Body of pancreas (tissue), 4 donors: ENCODE measurements around the gene STXBP4. TPM values are rescaled to one million over a fixed set of nuclear protein-coding genes. Genes with fewer than 3 reads are reported as not detected.

Source experiments
- ATAC-seq: fragments of 150-250 bp; one replicate; pipeline ENCODE4 v1.9.1; 2016
- DNase-seq, 4 donors: peaks; one replicate each; pipeline ENCODE4 v3.0.0-alpha.2; 2019
- H3K27ac ChIP-seq, 4 donors: fragments of 200-600 bp; sonication (generic); 1 replicate in 3 of 4; 2 replicates in 1 of 4; pipeline versions ENCODE4 v1.5.1 to v1.6.1; 2016 to 2019; ENCODE audit warnings: mild to moderate bottlenecking in 1 of 4, mixed read lengths in 1 of 4, moderate library complexity in 1 of 4
- H3K27me3 ChIP-seq, 2 donors: fragments of 200-600 bp; sonication (generic); one replicate each; pipeline ENCODE4 v1.6.0; 2016; ENCODE audit warnings: mild to moderate bottlenecking in 1 of 2
- H3K36me3 ChIP-seq, 2 donors: fragments of 200-600 bp; sonication (generic); replicated peaks in 1 of 2; 2 replicates each; pipeline ENCODE4 v1.5.1; 2016; ENCODE audit warnings: low read depth in 2 of 2; ENCODE audit not compliant: insufficient read depth in 1 of 2
- H3K4me1 ChIP-seq: fragments of 200-600 bp; sonication (generic); one replicate; pipeline ENCODE4 v1.6.0; 2016
- H3K4me3 ChIP-seq, 2 donors: fragments of 200-600 bp; sonication (generic); 1 replicate in 1 of 2; 2 replicates in 1 of 2; pipeline ENCODE4 v1.5.1; 2016 to 2019
- H3K9me3 ChIP-seq, 3 donors: fragments of 200-600 bp; sonication (generic); 1 replicate in 2 of 3; 2 replicates in 1 of 3; pipeline ENCODE4 v1.5.1; 2016
- POLR2A ChIP-seq, 3 donors: fragments of 450-650 bp; IDR thresholded peaks; one replicate each; pipeline ENCODE4 v1.6.1; 2016; ENCODE audit warnings: antibody characterized with exemption in 3 of 3, mild to moderate bottlenecking in 2 of 3
- WGBS, 2 donors: methylation state at CpG; one replicate each; pipeline ENCODE4 v1.1.5; 2017; 5-methylcytosine and 5-hydroxymethylcytosine counted together
- intact Hi-C: fragments of 100-400 bp; cut with DNase I; formaldehyde crosslinking; loops from one replicate; pipeline ENCODE4 v1.15.1; 2023
- total RNA-seq, 2 donors: library from RNA; depleted of rRNA; stranded (reverse); fragments of >200 nt; gene quantifications; one replicate each; pipeline ENCODE4 v1.1.0, GENCODE V29; 2016
- TF ChIP-seq, protein P1 (sequence below), 7 experiments: fragments of 450-650 bp in 4 of 7; fragments of 200-600 bp in 3 of 7; sonication (generic) in 3 of 7; IDR thresholded peaks; one replicate each; pipeline ENCODE4 v1.5.1; 2016 to 2019; ENCODE audit warnings: antibody characterized with exemption in 7 of 7

STXBP4 gene
- total RNA-seq, 2 donors from 2014 or later = 3.6 to 9.3 TPM

DNA sequence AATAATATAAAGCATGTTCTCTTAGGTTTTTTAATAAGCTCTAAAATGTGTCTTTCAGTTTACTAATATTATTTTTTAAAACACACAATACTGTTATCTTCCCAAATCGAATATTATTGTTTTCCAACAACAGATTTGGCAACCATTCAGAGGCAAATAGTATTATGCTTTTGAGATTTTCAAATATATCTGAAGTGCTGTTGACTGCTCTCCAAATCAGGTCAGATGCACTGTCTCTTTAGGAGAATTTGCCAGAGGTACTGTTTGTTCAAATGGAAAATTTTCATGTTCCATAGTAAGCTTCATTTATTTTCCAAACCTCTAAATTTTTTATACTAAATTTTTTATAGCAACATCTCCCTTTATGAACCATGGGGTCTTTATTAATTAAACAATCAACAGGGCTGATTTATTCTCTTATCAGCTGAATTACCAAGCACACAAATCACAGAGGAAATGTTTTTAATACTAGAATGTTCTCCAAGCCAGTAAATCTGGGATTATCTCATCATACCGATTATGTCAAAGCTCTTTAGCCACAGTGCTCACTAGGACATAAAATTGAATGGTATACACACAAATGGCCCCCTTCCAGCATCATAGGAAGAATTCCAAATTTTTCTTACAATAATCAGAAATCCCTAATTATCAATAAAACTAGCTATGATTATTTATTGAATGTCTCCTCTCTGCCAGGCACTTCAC, 187.4 kb downstream of the STXBP4 start:
- no peaks in the 10 kb centered on the region for H3K27me3 ChIP-seq
- no peaks in the 10 kb centered on the region for H3K36me3 ChIP-seq
- H3K4me1 ChIP-seq = peaks cover 30% of the 10 kb centered on the region
- no peak overlapping the region for H3K27ac ChIP-seq
- ATAC-seq = no peak
- no peak overlapping the region for H3K4me3 ChIP-seq
- intact Hi-C loops = no loop called here
- 18 to 21% methylated on average over 2 of the region's 2 CpGs for WGBS, 2 donors
- DNase-seq = no peak
- H3K9me3 ChIP-seq = no peaks in the 10 kb centered on the region
- TF ChIP-seq, protein P1, sequence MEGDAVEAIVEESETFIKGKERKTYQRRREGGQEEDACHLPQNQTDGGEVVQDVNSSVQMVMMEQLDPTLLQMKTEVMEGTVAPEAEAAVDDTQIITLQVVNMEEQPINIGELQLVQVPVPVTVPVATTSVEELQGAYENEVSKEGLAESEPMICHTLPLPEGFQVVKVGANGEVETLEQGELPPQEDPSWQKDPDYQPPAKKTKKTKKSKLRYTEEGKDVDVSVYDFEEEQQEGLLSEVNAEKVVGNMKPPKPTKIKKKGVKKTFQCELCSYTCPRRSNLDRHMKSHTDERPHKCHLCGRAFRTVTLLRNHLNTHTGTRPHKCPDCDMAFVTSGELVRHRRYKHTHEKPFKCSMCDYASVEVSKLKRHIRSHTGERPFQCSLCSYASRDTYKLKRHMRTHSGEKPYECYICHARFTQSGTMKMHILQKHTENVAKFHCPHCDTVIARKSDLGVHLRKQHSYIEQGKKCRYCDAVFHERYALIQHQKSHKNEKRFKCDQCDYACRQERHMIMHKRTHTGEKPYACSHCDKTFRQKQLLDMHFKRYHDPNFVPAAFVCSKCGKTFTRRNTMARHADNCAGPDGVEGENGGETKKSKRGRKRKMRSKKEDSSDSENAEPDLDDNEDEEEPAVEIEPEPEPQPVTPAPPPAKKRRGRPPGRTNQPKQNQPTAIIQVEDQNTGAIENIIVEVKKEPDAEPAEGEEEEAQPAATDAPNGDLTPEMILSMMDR (IDR thresholded peaks at IDR 0.05) = no peak
- no peak for TF ChIP-seq POLR2A (IDR thresholded peaks at IDR 0.05)

DNA sequence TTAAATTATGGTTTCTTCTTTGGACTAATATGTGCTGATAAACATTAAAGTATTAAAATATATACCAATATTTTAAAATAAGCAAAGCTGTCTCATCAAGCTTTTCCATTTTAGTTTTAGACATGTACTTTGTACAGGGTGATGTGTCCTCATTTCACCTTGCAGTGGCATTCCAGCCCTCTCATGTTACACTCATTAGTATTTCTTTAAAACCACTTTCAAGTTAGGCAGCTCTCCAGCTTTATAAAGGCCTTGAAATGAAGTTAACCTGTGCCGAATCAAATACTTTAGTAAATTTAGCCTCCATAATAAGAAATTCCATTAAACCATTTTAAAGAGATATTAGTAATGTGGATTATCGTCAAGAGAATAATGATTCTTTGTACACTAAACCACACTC, 188.6 kb downstream of the STXBP4 start:
- peak in 2 of 4 donors; percentile 38 to 42 for DNase-seq
- Histone ChIP-seq H3K36me3 (no peaks in the 10 kb centered on the region), H3K27me3 (no peaks in the 10 kb centered on the region), H3K9me3 (no peaks in the 10 kb centered on the region), H3K4me1 (peaks cover 30% of the 10 kb centered on the region), H3K27ac (no peak overlapping the region), H3K4me3 (no peak overlapping the region)
- peak; percentile 63 for ATAC-seq
- WGBS, 2 donors = 23 to 24% methylated on average over 2 of the region's 2 CpGs
- intact Hi-C loops = no loop called here
- no peak for TF ChIP-seq POLR2A (IDR thresholded peaks at IDR 0.05)
- TF ChIP-seq, protein P1 (IDR thresholded peaks at IDR 0.05) = no peak

DNA sequence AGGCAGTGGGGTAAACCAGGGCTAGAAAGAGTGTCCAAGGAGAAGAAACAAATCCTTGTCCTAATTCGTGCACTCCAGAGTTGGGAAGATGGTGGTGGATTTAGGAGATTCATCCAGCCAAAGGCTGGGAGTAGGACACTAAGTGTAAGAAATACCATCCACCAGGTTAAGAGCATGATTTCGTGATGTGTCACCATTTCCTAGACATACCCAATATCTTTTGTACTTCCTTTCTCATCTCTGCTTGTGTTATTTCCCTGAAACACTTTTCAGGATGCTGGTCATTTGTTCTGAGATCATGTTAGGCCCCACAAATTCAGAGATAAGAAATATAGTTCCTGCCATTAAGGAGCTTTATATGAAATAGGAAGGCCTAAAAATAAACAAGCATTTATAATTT, 189.9 kb downstream of the STXBP4 start:
- peaks cover 30% of the 10 kb centered on the region for H3K4me1 ChIP-seq
- H3K27ac ChIP-seq = no peak overlapping the region
- intact Hi-C loops = no loop called here
- no peak for ATAC-seq
- WGBS, 2 donors = 75 to 97% methylated on average over 2 of the region's 2 CpGs
- no peaks in the 10 kb centered on the region for H3K9me3 ChIP-seq
- TF ChIP-seq, protein P1 (IDR thresholded peaks at IDR 0.05) = no peak
- no peak for TF ChIP-seq POLR2A (IDR thresholded peaks at IDR 0.05)
- H3K27me3 ChIP-seq = no peaks in the 10 kb centered on the region
- H3K36me3 ChIP-seq = no peaks in the 10 kb centered on the region
- no peak overlapping the region for H3K4me3 ChIP-seq
- no peak for DNase-seq

DNA sequence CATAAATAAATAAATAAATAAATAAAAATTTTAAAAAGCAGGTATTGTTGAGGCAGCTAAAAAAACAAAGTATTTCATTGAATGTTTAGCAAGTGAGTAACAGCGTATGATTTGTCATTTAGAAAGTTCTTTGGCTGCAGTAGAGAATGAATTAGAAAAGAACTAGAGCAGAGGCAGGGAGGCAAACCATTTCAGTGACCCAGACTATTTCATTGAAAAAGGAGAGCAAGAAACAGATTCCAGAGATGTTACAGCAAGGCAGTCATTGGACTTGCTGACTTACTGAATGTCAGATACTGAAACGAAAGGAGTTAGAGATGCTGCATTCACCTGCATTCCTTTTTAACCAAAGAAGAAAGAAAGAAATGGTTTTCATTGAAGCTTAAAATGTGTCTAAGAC, 190.7 kb downstream of the STXBP4 start:
- 85 to 87% methylated on average over 2 of the region's 2 CpGs for WGBS, 2 donors
- H3K27me3 ChIP-seq = no peaks in the 10 kb centered on the region
- no peak overlapping the region for H3K4me3 ChIP-seq
- intact Hi-C loops = no loop called here
- no peaks in the 10 kb centered on the region for H3K9me3 ChIP-seq
- no peak for TF ChIP-seq POLR2A (IDR thresholded peaks at IDR 0.05)
- TF ChIP-seq, protein P1 (IDR thresholded peaks at IDR 0.05) = no peak
- ATAC-seq (no peak), DNase-seq (no peak)
- H3K36me3 ChIP-seq = no peaks in the 10 kb centered on the region
- no peak overlapping the region for H3K27ac ChIP-seq
- H3K4me1 ChIP-seq = peaks cover 30% of the 10 kb centered on the region

DNA sequence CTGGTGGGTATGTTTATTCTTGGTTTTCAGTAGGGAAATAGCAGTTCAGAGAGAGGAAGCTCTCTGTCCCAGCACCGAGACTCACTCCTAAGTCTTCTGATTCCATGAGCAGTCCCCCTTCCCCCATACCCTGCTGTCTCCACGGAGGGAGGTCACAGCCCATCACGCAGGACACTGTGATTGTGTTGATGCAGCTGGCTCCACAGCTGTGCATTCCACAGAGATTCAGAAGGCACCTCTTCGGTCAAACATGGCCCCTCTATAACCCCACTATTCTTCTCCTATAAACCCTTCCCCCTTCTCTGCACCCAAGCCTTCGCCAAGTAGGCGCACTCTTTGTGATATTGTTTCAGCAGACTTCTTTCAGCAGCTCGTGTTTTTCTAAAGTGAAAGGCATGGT, 191.9 kb downstream of the STXBP4 start:
- DNase-seq (no peak), ATAC-seq (no peak)
- Histone ChIP-seq H3K4me3 (no peak overlapping the region), H3K4me1 (peaks cover 23% of the 10 kb centered on the region), H3K27ac (no peak overlapping the region), H3K27me3 (no peaks in the 10 kb centered on the region), H3K9me3 (no peaks in the 10 kb centered on the region), H3K36me3 (no peaks in the 10 kb centered on the region)
- intact Hi-C loops = no loop called here
- TF ChIP-seq POLR2A (IDR thresholded peaks at IDR 0.05) = no peak
- 92 to 93% methylated on average over 7 of the region's 7 CpGs for WGBS, 2 donors
